ENCODE data around the gene ZFR.
"Not testable (repeated sequence)": the region's sequence is repeated elsewhere in the genome, so short reads cannot be mapped to it uniquely, and the experiment has no call there.

Gene ZFR

DNA sequence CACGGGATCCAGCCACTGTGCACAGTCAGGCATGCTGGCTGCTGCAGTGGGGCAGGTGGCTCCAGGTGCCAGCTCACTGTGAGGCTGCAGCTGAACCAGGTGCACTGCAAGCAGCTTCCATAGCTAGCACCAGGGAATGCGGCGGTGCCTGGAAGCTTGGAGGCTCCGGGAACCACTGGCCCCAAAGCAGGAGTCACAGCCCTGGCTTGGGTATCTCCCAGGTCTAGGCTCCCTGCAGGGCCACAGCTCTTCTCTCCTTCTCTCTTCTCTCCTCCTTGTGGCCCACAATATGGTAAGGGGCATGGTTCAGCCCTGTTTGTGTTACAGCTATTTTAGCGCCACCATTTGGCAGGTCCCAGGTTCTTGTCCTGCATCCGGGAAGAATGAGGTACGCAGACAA lies 125.1 kb downstream of the ZFR start:
- no peak for DNase-seq

- no peak for DNase-seq
These were observed 127.5 kb downstream of the ZFR start for GRCh38 chr5:32317041-32317440.

- DNase-seq = no peak
These were observed 129.1 kb downstream of the ZFR start for GRCh38 chr5:32315221-32316014.

GRCh38 chr5:32314658-32315057 lies 129.9 kb downstream of the ZFR start:
- no peak for DNase-seq

DNA sequence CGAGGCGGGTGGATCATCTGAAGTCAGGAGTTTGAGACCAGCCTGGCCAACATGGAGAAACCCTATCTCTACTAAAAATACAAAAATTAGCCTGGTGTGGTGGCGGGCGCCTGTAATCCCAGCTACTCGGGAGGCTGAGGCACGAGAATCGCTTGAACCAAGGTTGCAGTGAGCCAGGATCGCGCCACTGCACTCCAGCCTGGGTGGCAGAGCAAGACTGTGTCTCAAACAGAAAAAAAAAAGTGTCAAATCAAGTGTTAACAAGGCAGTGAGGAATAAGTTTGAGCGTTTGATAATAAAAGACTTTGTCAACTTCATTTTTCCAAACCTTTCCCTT lies 130.4 kb downstream of the ZFR start:
- DNase-seq = not testable (repeated sequence)

DNA sequence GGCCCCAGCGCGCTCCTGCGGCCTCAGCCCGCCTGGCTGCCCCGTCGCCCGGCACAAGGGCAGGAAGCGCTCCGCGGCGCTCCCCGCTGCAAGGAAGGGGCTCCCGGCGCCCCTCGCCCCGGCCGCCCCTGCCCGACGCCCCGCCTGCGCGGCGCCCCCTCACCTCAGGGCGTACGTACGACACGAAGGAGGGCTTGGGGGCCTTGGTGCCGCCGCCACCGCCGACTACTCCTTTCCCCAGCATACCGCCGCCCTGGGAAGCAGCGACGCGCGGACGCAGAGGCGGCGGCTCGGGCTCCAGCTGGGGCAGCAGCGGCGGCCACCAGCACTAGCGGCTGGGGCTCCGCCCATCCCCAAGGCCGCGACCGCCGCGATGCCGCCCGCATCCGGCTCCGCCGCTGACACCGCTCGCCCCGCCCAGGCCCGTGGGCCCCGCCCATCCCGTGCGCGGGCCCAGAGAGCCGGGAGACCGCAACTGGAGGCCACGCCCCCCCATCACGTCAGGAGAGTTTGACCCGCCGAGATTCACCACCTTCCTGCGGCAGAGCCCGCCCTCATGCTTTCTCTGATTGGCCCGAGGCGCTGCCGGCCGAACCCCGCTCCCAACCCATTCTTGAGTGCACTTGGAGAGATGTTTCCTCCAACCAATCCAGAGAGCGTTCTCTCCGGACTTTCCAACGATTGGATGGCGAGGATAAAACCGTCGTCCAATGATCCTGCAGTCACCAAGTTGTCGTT lies 131.8 kb downstream of the ZFR start, which contains the start of gene MTMR12:
Gene MTMR12, minus strand, starts transcription at position 345 of the 738 bp plus-strand sequence. Its CDS starts 101 bp downstream, at position 244.
- peak; percentile 99 to 100 (median 99) for DNase-seq

- peak in 3 of 5 donors; percentile 19 to 61 (median 27) for DNase-seq
These were observed 132.3 kb downstream of the ZFR start for GRCh38 chr5:32312197-32312594.

DNA sequence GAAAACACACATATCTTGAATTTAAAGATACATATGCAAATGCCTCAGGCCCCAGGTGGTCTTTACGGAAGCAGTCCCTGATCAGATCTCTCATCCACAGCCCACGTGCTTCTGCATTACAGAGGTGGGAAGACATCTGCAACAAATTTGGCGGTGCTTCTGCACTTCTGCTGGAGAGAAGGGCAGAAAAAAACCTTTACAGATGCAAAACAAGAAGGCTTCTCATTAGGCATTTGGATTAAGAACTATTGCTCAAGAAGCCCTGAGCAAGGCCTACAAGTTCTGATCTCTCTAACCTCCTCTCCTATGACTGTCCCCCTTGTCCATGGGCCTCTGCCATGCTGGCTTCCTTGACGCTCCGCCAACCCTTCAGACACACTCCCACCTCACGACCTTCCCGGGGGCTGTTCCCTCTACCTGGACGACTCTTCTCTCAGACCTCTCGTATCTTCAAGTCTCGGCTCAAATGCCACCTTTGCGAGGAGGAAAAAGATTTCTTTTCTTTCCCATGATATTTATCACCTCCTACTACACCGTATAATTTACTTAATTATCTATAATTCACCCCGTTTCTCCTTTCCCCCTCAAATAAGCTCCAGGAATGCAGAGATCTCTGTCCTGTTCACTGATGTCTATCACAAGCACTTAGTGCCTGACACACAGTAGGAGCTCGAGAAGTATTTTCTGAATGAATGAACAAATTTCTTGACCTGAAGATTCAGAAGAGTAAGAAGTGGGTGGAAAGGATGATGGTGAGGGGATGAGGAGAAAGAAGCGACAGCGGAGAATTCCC lies 132.9 kb downstream of the ZFR start:
- no peak for DNase-seq

- DNase-seq = no peak
These were observed 134.8 kb downstream of the ZFR start for GRCh38 chr5:32309761-32310160.

DNA sequence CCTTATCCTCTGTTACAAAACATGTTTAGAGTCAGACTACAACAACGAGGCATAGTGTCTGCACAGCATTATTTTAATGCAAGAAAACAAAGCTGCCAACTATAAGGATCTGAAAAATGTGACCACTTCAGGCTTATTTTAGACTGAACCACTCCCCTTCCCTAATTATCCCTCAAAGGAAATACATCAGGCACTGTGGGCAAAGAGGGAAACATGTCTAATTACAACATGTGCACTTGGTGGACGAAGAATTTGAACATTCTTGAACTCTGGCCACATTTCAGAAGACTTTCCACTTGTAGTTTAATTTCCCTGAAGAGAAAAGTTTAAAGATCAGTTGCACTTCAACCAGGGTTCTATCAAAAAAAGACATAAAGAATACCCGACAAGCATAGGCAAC lies 135.6 kb downstream of the ZFR start:
- no peak for DNase-seq

- DNase-seq = no peak
These were observed 136.8 kb downstream of the ZFR start for GRCh38 chr5:32307769-32308194.

DNA sequence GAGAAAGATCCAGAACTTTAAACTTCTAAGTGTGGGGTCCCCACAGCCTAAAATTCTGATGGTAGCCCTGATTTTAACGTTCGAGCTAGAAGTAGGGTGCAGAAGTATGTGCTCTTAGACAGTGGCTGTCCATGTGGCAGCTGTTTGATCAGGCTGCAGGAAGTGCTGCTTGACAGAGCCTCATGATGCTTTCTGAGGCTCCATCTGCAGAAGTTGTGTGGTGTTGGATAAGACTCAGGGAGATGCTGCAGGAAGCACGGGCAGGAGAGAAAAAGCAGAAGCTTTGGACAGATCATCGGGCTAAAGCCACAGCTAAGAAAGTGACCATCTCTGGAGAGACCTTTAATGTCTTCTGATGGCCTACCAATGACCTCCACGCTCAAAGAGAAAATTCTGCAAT lies 139.9 kb downstream of the ZFR start:
- DNase-seq = no peak
